Smooth muscle cell (in vitro differentiated cells): ENCODE results near the gene EIF4EBP3. TPM values are rescaled to one million over a fixed set of nuclear protein-coding genes. Genes with fewer than 3 reads are reported as not detected.

Experiments used
- DNase-seq: peaks from one replicate; lab custom pipeline; 2025; ENCODE audit not compliant: unreplicated experiment; lab: John Stamatoyannopoulos, UW
- H2AFZ ChIP-seq: fragments of 200-600 bp; sonication (generic); 2 replicates; pipeline ENCODE4 v1.6.0; 2016; ENCODE audit warnings: antibody characterized with exemption, low read depth, mild to moderate bottlenecking
- H3F3A ChIP-seq: fragments of 200-600 bp; sonication (generic); 2 replicates; pipeline ENCODE4 v1.6.0; 2017; ENCODE audit warnings: antibody characterized with exemption, low read depth
- H3K27ac ChIP-seq: fragments of 200-600 bp; sonication (generic); 2 replicates; pipeline ENCODE4 v1.5.1; 2016; ENCODE audit warnings: low read depth, mild to moderate bottlenecking
- H3K27me3 ChIP-seq: fragments of 200-600 bp; sonication (generic); 2 replicates; pipeline ENCODE4 v1.6.1; 2016; ENCODE audit warnings: low read depth, mild to moderate bottlenecking
- H3K36me3 ChIP-seq: fragments of 200-600 bp; sonication (generic); 2 replicates; pipeline ENCODE4 v1.5.1; 2016; ENCODE audit warnings: low read depth
- H3K4me1 ChIP-seq: fragments of 200-600 bp; sonication (generic); 2 replicates; pipeline ENCODE4 v1.5.1; 2016; ENCODE audit warnings: low read depth
- H3K4me2 ChIP-seq: fragments of 200-600 bp; sonication (generic); 2 replicates; pipeline ENCODE4 v1.6.0; 2016; ENCODE audit warnings: mild to moderate bottlenecking
- H3K4me3 ChIP-seq: fragments of 200-600 bp; sonication (generic); 2 replicates; pipeline ENCODE4 v1.5.1; 2016; ENCODE audit warnings: mild to moderate bottlenecking
- H3K79me2 ChIP-seq: fragments of 200-600 bp; sonication (generic); 2 replicates; pipeline ENCODE4 v1.6.0; 2016; ENCODE audit warnings: low read depth, mild to moderate bottlenecking
- H3K9ac ChIP-seq: fragments of 200-600 bp; sonication (generic); 2 replicates; pipeline ENCODE4 v1.6.0; 2016; ENCODE audit warnings: low read depth
- H3K9me3 ChIP-seq: fragments of 200-600 bp; sonication (generic); replicated peaks from 2 replicates; pipeline ENCODE4 v1.5.1; 2016; ENCODE audit warnings: low read depth
- H4K20me1 ChIP-seq: fragments of 200-600 bp; sonication (generic); 2 replicates; pipeline ENCODE4 v1.6.0; 2016; ENCODE audit warnings: low read depth
- CTCF ChIP-seq: fragments of 200-600 bp; sonication (generic); IDR thresholded peaks from 2 replicates; pipeline ENCODE4 v1.5.1; 2017; ENCODE audit warnings: borderline replicate concordance, mild to moderate bottlenecking, antibody characterized with exemption; ENCODE audit not compliant: insufficient read depth, poor library complexity, severe bottlenecking
- WGBS: methylation state at CpG from one replicate; pipeline ENCODE4 v1.1.7; 2016; ENCODE audit warnings: low lambda C conversion rate; 5-methylcytosine and 5-hydroxymethylcytosine counted together
- polyA plus RNA-seq: library from polyadenylated mRNA; unstranded; fragments of >200 nt; fragmentation: Nextera tagmentation; extraction: Ambion mirVana; gene quantifications from 2 replicates; pipeline ENCODE4 v1.2.1, GENCODE V29; 2016
- total RNA-seq: library from RNA; depleted of rRNA; stranded (reverse); fragments of >200 nt; gene quantifications from 2 replicates; pipeline ENCODE4 v1.2.3, GENCODE V29; 2014

EIF4EBP3 gene
- total and polyA plus RNA-seq, 2 experiments from 2014 or later = 3.4 TPM; not detected in 1

GRCh38 chr5:140548300-140548688 lies 832 bp downstream of the EIF4EBP3 start:
- no peak for TF ChIP-seq CTCF
- Histone ChIP-seq H3K27me3 (no peaks in the 10 kb centered on the region), H3K9me3 (no peaks in the 10 kb centered on the region), H3K4me1 (peaks cover 15% of the 10 kb centered on the region), H2AFZ (no peak overlapping the region), H3F3A (peaks cover 15% of the 10 kb centered on the region), H3K79me2 (peaks cover 8% of the 10 kb centered on the region), H3K4me2 (peak overlapping the region; percentile 89), H3K36me3 (no peaks in the 10 kb centered on the region), H3K9ac (peak overlapping the region; percentile 60), H3K27ac (peak overlapping the region; percentile 82), H3K4me3 (peak overlapping the region; percentile 51), H4K20me1 (peaks cover 53% of the 10 kb centered on the region)
- whole genome bisulfite sequencing = 30% methylated on average over 5 of the region's 5 CpGs
- no peak for DNase-seq

- Histone ChIP-seq H3K9me3 (no peaks in the 10 kb centered on the region), H3K27me3 (no peaks in the 10 kb centered on the region), H3K9ac (no peak overlapping the region), H3F3A (peaks cover 15% of the 10 kb centered on the region), H3K79me2 (peaks cover 13% of the 10 kb centered on the region), H3K4me1 (peaks cover 15% of the 10 kb centered on the region), H3K4me2 (peak overlapping the region; percentile 89), H3K27ac (peak overlapping the region; percentile 82), H3K36me3 (no peaks in the 10 kb centered on the region), H2AFZ (no peak overlapping the region), H4K20me1 (peaks cover 58% of the 10 kb centered on the region), H3K4me3 (no peak overlapping the region)
- WGBS = 93% methylated on average over 7 of the region's 7 CpGs
- TF ChIP-seq CTCF = no peak
- no peak for DNase-seq
Measured at GRCh38 chr5:140548791-140549190, 1.3 kb downstream of the EIF4EBP3 start.

DNA sequence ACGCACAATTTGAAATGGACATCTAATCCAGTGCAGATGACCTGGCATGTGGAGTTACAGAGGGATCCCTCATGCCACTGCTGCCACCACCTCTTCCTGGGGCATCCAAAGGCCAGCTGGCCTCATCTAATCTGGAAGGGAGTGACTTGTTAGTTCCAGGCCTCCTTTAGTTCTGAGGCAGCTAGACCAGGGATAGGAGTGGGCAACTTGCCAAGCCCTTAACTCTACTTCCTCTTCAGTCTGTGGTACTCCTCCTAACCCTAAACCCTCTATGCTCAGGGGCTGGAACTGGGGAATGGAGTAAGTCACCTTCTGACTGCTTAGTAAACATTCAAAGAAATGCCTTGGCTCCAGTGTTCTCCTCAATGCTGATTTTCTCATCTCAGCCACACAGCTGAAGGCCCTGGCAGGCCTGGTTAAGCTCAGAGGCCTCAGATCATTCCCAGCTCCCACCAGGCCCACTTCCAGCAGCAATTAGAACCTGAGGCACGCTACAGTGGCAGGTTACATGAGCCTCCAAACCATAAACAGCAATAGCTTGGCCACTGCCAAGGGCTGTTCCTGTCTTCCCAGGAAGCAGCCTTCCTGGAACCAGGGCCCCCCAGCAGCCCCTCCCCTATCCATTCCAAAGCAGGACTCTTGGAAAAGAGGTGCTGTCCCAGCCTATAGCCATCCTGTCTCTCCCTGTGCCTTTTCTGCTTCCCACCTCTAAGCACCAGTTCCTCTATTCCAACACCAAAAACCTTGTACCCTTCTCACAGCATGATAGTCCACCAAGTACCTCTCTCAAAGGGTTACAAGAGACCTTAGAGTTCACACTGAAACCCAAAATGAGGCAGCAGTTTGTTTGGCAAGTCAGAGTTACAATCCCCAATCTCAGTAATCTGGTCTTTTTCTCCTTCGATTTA lies 2.0 kb downstream of the EIF4EBP3 start:
- H3K9ac ChIP-seq = no peak overlapping the region
- H3K27ac ChIP-seq = peak overlapping the region; percentile 54
- 91% methylated on average over 3 of the region's 3 CpGs for WGBS

More for the DNA sequence above, 2.0 kb downstream of the EIF4EBP3 start:
- TF ChIP-seq CTCF = no peak
- Histone ChIP-seq H3F3A (peaks cover 15% of the 10 kb centered on the region), H3K4me2 (no peak overlapping the region), H3K4me3 (no peak overlapping the region), H3K79me2 (peaks cover 20% of the 10 kb centered on the region), H3K27me3 (no peaks in the 10 kb centered on the region), H2AFZ (no peak overlapping the region), H3K36me3 (no peaks in the 10 kb centered on the region), H4K20me1 (peaks cover 65% of the 10 kb centered on the region), H3K9me3 (no peaks in the 10 kb centered on the region), H3K4me1 (peaks cover 19% of the 10 kb centered on the region)
- no peak for DNase-seq
